Glutamatergic neuron (in vitro differentiated cells): Measurements from ENCODE around the gene FCAMR. TPM values are rescaled to one million over a fixed set of nuclear protein-coding genes. Genes with fewer than 3 reads are reported as not detected.

Source experiments
- DNase-seq: peaks from one replicate; pipeline ENCODE4 v3.0.0; 2022
- H3K27ac Mint-ChIP-seq: one replicate; pipeline ENCODE4 v1.8.0; 2020; ENCODE audit warnings: mild to moderate bottlenecking, mixed read lengths, inconsistent platforms; ENCODE audit not compliant: unreplicated experiment
- H3K27me3 Mint-ChIP-seq: one replicate; pipeline ENCODE4 v1.8.0; 2020; ENCODE audit warnings: mild to moderate bottlenecking, moderate library complexity, mixed read lengths, inconsistent platforms; ENCODE audit not compliant: unreplicated experiment
- H3K36me3 Mint-ChIP-seq: one replicate; pipeline ENCODE4 v1.8.0; 2020; ENCODE audit warnings: mild to moderate bottlenecking, mixed read lengths, inconsistent platforms; ENCODE audit not compliant: unreplicated experiment
- H3K4me1 Mint-ChIP-seq: one replicate; pipeline ENCODE4 v1.8.0; 2020; ENCODE audit warnings: mild to moderate bottlenecking, low read depth, mixed read lengths, inconsistent platforms; ENCODE audit not compliant: unreplicated experiment
- H3K4me3 Mint-ChIP-seq: one replicate; pipeline ENCODE4 v1.8.0; 2020; ENCODE audit warnings: mild to moderate bottlenecking, mixed read lengths, inconsistent platforms; ENCODE audit not compliant: unreplicated experiment
- H3K9me3 Mint-ChIP-seq: one replicate; pipeline ENCODE4 v1.8.0; 2020; ENCODE audit warnings: mild to moderate bottlenecking, moderate library complexity, mixed read lengths, inconsistent platforms; ENCODE audit not compliant: unreplicated experiment
- total RNA-seq: library from RNA; stranded (reverse); fragmentation: NEBNext Ultra II Directional; extraction: Animal tissue kit (Norgen Biotek cat#: 25700); gene quantifications from one replicate; pipeline ENCODE4 v1.2.1, GENCODE V29; 2021; ENCODE audit not compliant: unreplicated experiment
- TF ChIP-seq, protein P1 (sequence below): fragments of 200-600 bp; sonication (generic); IDR thresholded peaks from one replicate; pipeline ENCODE4 v1.5.0; 2021; ENCODE audit not compliant: partially characterized antibody, unreplicated experiment

FCAMR gene
- total RNA-seq, 1 donor from 2014 or later: not detected

DNA sequence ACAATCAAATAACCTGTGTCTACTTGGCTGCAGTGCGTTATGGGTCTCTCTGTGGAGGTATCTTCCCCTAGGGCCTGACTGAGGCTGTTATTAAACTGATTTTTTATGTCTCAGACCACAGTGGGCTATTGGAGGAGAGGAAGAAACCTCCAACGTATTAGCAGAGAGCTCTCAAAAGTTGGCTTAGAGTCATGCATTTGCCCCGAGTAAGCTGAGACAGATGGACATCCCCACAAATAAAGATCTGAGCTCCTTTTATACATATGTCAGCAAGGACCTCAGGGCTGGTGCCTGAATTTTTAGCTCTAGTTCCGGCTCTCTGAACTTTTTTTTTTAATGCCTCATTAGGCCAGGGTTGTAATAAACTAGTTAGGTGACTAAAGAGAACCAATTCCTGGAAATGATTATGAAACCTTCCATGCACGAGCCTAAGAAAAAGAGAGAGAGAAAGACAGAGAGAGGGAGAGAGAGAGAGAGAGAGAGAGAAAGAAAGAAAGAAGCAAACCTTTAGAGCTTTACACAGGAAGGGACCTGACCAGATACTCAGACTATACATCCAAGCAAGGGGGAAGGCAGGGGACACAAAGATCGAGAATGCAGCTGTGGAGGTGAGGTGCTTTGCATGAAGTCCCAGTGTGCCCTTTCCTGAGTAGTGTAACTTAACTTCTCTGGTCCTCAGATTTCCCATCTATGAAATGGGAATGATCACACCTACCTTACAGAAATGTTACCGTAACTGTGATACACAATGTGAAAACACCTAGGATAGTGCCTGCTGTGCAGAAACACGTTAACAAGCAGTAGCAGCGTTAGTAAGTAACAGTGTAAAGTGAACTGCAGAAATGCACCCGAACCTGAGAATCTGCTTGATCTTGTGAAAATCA lies 15.6 kb downstream of the FCAMR start:
- H3K27me3 Mint-ChIP-seq: peaks cover 2% of the 10 kb centered on the region
- TF ChIP-seq, protein P1, sequence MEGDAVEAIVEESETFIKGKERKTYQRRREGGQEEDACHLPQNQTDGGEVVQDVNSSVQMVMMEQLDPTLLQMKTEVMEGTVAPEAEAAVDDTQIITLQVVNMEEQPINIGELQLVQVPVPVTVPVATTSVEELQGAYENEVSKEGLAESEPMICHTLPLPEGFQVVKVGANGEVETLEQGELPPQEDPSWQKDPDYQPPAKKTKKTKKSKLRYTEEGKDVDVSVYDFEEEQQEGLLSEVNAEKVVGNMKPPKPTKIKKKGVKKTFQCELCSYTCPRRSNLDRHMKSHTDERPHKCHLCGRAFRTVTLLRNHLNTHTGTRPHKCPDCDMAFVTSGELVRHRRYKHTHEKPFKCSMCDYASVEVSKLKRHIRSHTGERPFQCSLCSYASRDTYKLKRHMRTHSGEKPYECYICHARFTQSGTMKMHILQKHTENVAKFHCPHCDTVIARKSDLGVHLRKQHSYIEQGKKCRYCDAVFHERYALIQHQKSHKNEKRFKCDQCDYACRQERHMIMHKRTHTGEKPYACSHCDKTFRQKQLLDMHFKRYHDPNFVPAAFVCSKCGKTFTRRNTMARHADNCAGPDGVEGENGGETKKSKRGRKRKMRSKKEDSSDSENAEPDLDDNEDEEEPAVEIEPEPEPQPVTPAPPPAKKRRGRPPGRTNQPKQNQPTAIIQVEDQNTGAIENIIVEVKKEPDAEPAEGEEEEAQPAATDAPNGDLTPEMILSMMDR: no peak
- no peak for DNase-seq
- H3K27ac Mint-ChIP-seq: no peak overlapping the region
- no peaks in the 10 kb centered on the region for H3K4me1 Mint-ChIP-seq
- H3K4me3 Mint-ChIP-seq: no peak overlapping the region
- H3K9me3 Mint-ChIP-seq: no peaks in the 10 kb centered on the region
- peaks cover 4% of the 10 kb centered on the region for H3K36me3 Mint-ChIP-seq

- Mint-ChIP-seq H3K9me3 (no peaks in the 10 kb centered on the region), H3K4me1 (no peaks in the 10 kb centered on the region), H3K4me3 (no peak overlapping the region), H3K27me3 (peaks cover 2% of the 10 kb centered on the region), H3K36me3 (peaks cover 4% of the 10 kb centered on the region), H3K27ac (no peak overlapping the region)
- no peak for DNase-seq
- TF ChIP-seq, protein P1: no peak
Measured at GRCh38 chr1:206953626-206954025, 16.6 kb downstream of the FCAMR start.

GRCh38 chr1:206953126-206953525 lies 17.1 kb downstream of the FCAMR start:
- Mint-ChIP-seq H3K4me3 (no peak overlapping the region), H3K27ac (no peak overlapping the region), H3K36me3 (peaks cover 4% of the 10 kb centered on the region), H3K9me3 (no peaks in the 10 kb centered on the region), H3K27me3 (peaks cover 2% of the 10 kb centered on the region), H3K4me1 (no peaks in the 10 kb centered on the region)
- TF ChIP-seq, protein P1: no peak
- no peak for DNase-seq

GRCh38 chr1:206952171-206952570 lies 18.1 kb downstream of the FCAMR start:
- TF ChIP-seq, protein P1: no peak
- no peaks in the 10 kb centered on the region for H3K4me1 Mint-ChIP-seq
- H3K27me3 Mint-ChIP-seq: peaks cover 2% of the 10 kb centered on the region
- no peak for DNase-seq
- no peaks in the 10 kb centered on the region for H3K9me3 Mint-ChIP-seq
- no peak overlapping the region for H3K4me3 Mint-ChIP-seq
- H3K36me3 Mint-ChIP-seq: peaks cover 4% of the 10 kb centered on the region
- H3K27ac Mint-ChIP-seq: no peak overlapping the region
